Measurements from ENCODE around the gene BHMT2.

DNA sequence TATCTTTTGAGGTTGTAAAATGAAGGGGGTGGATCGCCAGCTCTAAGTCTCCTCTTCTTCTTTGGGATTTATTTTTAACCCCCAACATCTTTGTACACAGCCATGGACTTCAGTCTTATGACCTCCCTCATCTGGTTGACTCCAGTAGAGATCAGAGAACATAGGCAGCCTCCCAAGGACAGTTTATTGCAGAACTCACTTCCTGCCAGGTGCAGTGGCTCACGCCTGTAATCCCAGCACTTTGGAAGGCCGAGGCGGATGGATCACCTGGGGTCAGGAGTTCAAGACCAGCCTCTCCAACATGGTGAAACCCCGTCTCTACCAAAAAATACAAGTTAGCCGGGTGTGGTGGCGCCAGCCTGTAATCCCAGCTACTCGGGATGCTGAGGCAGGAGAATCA is 39.2 kb downstream of the BHMT2 start:
- TF ChIP-seq CTCF (conservative IDR thresholded peaks at IDR 0.05; ENCODE audit: low read depth, low read length) (no peak), EZH2phosphoT487 (IDR thresholded peaks at IDR 0.05; ENCODE audit: borderline replicate concordance, low read length) (no peak), EZH2 (IDR thresholded peaks at IDR 0.05; ENCODE audit: low read length, unreplicated experiment) (no peak)

Measured in PC-3 (cell line).